Rectal smooth muscle tissue (tissue), 1 donor: Measurements from ENCODE around the gene ZFYVE21.

Experiments
- H3K27ac ChIP-seq: one replicate; pipeline ENCODE4 v1.7.0; 2013; ENCODE audit warnings: low read depth, low read length, inconsistent platforms
- H3K27me3 ChIP-seq: one replicate; pipeline ENCODE4 v1.7.0; 2013; ENCODE audit warnings: low read length; ENCODE audit not compliant: control insufficient read depth, insufficient read depth
- H3K36me3 ChIP-seq: one replicate; pipeline ENCODE4 v1.7.0; 2013; ENCODE audit warnings: low read length; ENCODE audit not compliant: control insufficient read depth, insufficient read depth
- H3K4me1 ChIP-seq: one replicate; pipeline ENCODE4 v1.7.0; 2013; ENCODE audit warnings: low read length; ENCODE audit not compliant: control insufficient read depth, insufficient read depth
- H3K4me3 ChIP-seq: one replicate; pipeline ENCODE4 v1.7.0; 2013; ENCODE audit warnings: low read length
- H3K9ac ChIP-seq: one replicate; pipeline ENCODE4 v1.7.0; 2013; ENCODE audit warnings: low read length

The ZFYVE21 gene

GRCh38 chr14:103711516-103712431 is 3.8 kb upstream of the ZFYVE21 start:
- no peaks in the 10 kb centered on the region for H3K36me3 ChIP-seq
- no peaks in the 10 kb centered on the region for H3K27me3 ChIP-seq
- no peak overlapping the region for H3K9ac ChIP-seq
- H3K27ac ChIP-seq = peak overlapping the region; percentile 26
- H3K4me1 ChIP-seq = peaks cover 5% of the 10 kb centered on the region
- H3K4me3 ChIP-seq = no peak overlapping the region

- Histone ChIP-seq H3K4me3 (no peak overlapping the region), H3K27me3 (no peaks in the 10 kb centered on the region), H3K4me1 (peaks cover 7% of the 10 kb centered on the region), H3K27ac (no peak overlapping the region), H3K9ac (no peak overlapping the region), H3K36me3 (no peaks in the 10 kb centered on the region)
Measured at GRCh38 chr14:103712633-103713247, 2.9 kb upstream of the ZFYVE21 start.

DNA sequence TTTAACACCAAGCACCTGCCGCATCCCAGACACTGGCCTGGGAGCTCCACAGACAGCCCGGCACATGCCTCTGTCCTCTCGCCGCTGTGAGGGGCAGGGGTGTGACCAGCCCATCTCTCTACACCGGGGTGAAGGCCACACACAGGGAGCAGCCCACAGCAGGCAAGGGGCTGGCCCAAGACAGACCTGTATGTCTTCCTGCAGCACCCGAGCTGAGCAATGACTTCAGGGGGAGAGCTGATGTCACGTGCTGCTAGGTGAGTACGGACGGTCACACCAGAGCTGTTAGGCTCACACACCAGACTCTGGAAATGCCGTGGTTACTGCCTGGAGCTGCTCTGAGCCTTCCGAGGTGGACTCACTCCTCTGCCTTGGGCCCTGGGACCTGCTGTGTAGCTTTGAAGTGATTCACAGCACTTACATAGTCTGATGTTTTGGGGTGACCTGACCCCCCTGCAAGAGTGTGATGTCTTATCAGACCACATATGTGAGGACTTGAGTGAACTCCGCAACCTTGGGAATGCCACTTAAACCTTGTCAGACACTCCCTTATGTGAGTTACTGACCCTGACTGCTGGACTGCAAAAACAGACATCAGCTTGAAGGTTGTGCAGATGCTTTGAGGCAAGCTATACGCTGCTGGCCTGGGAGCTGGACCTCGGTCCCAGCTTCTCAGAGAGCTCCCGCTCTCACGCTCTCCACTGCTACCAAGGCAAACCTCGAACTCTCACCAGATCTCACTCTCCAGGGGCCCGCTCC is 2.1 kb upstream of the ZFYVE21 start:
- Histone ChIP-seq H3K27ac (no peak overlapping the region), H3K4me1 (peaks cover 11% of the 10 kb centered on the region), H3K9ac (peak overlapping the region; percentile 4)

GRCh38 chr14:103714063-103714724 is 1.4 kb upstream of the ZFYVE21 start:
- peak overlapping the region; percentile 33 for H3K4me3 ChIP-seq
- H3K9ac ChIP-seq = peak overlapping the region; percentile 4
- H3K27ac ChIP-seq = no peak overlapping the region
- no peaks in the 10 kb centered on the region for H3K36me3 ChIP-seq
- H3K27me3 ChIP-seq = no peaks in the 10 kb centered on the region
- H3K4me1 ChIP-seq = peaks cover 11% of the 10 kb centered on the region

More for the DNA sequence above, 2.1 kb upstream of the ZFYVE21 start:
- Histone ChIP-seq H3K27me3 (no peaks in the 10 kb centered on the region), H3K4me3 (no peak overlapping the region), H3K36me3 (no peaks in the 10 kb centered on the region)

GRCh38 chr14:103716091-103716801 is 636 bp downstream of the ZFYVE21 start:
- Histone ChIP-seq H3K27me3 (no peaks in the 10 kb centered on the region), H3K27ac (peak overlapping the region; percentile 87), H3K4me1 (peaks cover 11% of the 10 kb centered on the region), H3K36me3 (no peaks in the 10 kb centered on the region), H3K4me3 (peak overlapping the region; percentile 74), H3K9ac (peak overlapping the region; percentile 24)

DNA sequence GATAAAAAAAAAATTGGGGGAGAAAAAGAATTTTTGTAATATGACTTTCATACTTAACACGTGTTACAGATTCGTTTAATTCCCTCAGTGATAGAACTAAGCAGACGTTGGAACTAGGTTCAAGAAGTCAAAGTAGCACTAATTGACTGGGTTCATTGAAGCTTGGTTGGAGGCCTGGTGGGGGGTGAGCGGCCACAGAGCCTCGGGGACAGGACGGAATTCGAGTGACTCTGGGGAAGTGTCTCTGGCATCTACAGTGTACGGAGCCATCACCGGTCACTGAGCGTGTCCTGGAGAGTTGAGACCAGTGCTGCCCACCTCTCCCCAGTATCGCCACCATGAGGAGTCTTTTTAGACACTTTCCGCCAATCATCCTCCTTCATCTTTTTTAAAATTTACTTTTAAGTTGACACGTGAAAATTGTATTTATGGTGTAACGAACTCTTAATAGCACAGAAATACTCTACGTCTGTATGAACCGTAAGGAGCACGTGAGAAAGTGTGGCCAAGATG is 1.3 kb downstream of the ZFYVE21 start:
- no peaks in the 10 kb centered on the region for H3K27me3 ChIP-seq
- H3K9ac ChIP-seq = no peak overlapping the region
- peak overlapping the region; percentile 1 for H3K4me3 ChIP-seq
- H3K36me3 ChIP-seq = no peaks in the 10 kb centered on the region
- H3K27ac ChIP-seq = no peak overlapping the region
- H3K4me1 ChIP-seq = peaks cover 11% of the 10 kb centered on the region

GRCh38 chr14:103718572-103718971 is 3.0 kb downstream of the ZFYVE21 start:
- Histone ChIP-seq H3K4me3 (peak overlapping the region; percentile 24), H3K4me1 (peaks cover 19% of the 10 kb centered on the region), H3K27ac (no peak overlapping the region), H3K9ac (no peak overlapping the region), H3K36me3 (no peaks in the 10 kb centered on the region), H3K27me3 (no peaks in the 10 kb centered on the region)

GRCh38 chr14:103719751-103720150 is 4.1 kb downstream of the ZFYVE21 start:
- H3K4me1 ChIP-seq = peaks cover 29% of the 10 kb centered on the region
- no peaks in the 10 kb centered on the region for H3K36me3 ChIP-seq
- H3K4me3 ChIP-seq = no peak overlapping the region
- no peak overlapping the region for H3K27ac ChIP-seq
- H3K27me3 ChIP-seq = no peaks in the 10 kb centered on the region
- no peak overlapping the region for H3K9ac ChIP-seq

DNA sequence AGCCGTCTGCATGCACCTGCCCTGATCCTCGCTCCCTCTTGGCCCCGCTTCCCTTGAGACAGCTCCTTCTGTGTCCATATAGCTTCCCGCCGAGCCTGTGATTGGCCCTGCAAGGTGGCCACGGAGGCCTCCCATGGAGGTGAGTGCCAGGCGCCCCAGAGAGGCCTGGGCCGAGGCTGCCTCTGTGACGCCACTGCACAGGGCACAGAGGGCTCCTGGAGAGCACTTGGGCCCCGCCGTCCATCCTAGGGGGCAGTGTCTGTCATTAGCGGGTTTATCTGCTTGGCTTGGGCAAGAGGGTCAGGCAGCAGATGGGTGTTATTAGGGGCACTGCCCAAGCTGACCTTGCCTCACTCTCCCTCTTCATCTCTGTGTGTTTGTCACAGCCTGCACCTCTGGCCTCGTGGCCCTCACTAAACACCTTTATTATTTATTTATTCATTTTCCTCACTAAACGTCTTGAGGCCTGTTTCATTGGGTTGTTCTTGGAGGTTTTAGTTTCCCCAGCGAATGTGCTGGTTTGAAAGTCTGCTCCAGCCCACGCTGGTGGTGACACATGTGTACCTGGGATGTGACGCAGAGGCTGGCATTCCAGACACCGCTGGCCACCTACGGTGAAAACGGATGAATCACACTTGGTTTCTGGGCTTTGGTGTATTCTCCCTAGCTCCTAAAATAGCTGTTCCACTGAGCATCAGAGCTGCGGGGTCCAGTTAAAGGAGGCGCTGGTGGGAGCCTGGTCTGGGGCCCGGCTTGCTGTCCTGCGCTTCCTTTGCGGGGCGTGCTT is 5.9 kb downstream of the ZFYVE21 start:
- H3K36me3 ChIP-seq = no peaks in the 10 kb centered on the region
- H3K27me3 ChIP-seq = no peaks in the 10 kb centered on the region
- no peak overlapping the region for H3K9ac ChIP-seq
- H3K27ac ChIP-seq = no peak overlapping the region
- H3K4me1 ChIP-seq = peaks cover 29% of the 10 kb centered on the region
- no peak overlapping the region for H3K4me3 ChIP-seq

DNA sequence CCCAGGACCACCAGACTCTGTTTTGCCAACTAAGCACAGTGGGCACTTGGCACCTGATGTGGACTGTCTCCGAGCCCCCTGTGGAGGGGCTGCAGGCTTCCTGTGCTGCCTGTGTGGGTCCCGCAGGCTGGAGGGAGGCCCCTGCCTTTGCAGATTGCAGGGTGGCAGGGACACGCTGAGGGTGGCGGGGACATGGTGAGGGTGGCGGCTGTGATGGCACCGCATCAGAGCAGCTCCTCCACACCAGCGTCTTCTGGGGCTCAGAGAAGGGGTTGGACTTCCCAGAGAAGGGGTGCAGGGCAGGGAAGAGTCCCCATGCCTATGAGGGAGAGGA is 8.1 kb downstream of the ZFYVE21 start:
- H3K36me3 ChIP-seq = peaks cover 6% of the 10 kb centered on the region

GRCh38 chr14:103724116-103724515 is 8.5 kb downstream of the ZFYVE21 start:
- peaks cover 10% of the 10 kb centered on the region for H3K36me3 ChIP-seq
- H3K4me3 ChIP-seq = no peak overlapping the region
- H3K27me3 ChIP-seq = no peaks in the 10 kb centered on the region
- peak overlapping the region; percentile 76 for H3K27ac ChIP-seq
- no peak overlapping the region for H3K9ac ChIP-seq
- H3K4me1 ChIP-seq = peaks cover 20% of the 10 kb centered on the region

More for the DNA sequence above, 8.1 kb downstream of the ZFYVE21 start:
- Histone ChIP-seq H3K4me1 (peaks cover 22% of the 10 kb centered on the region), H3K27ac (peak overlapping the region; percentile 76), H3K9ac (no peak overlapping the region), H3K27me3 (no peaks in the 10 kb centered on the region), H3K4me3 (no peak overlapping the region)
